Esophagus muscularis mucosa (tissue), 4 donors: Measurements from ENCODE around the gene DYNLL1. TPM values are rescaled to one million over a fixed set of nuclear protein-coding genes. Genes with fewer than 3 reads are reported as not detected.

Experiments used
- DNase-seq: peaks from one replicate; pipeline ENCODE4 v3.0.0-alpha.2; 2017; ENCODE audit errors: extremely low spot score
- H3K27ac ChIP-seq, 4 donors: fragments of 200-600 bp; sonication (generic); replicated peaks in 1 of 4; 1 replicate in 3 of 4; 2 replicates in 1 of 4; pipeline ENCODE4 v1.5.1; 2016 to 2019; ENCODE audit warnings: mild to moderate bottlenecking in 1 of 4
- H3K27me3 ChIP-seq, 4 donors: fragments of 200-600 bp; sonication (generic); one replicate each; pipeline versions ENCODE4 v1.5.1 to v1.6.0; 2016 to 2019
- H3K36me3 ChIP-seq, 4 donors: fragments of 200-600 bp; sonication (generic); one replicate each; pipeline ENCODE4 v1.5.1; 2016 to 2019
- H3K4me1 ChIP-seq, 4 donors: fragments of 200-600 bp; sonication (generic); one replicate each; pipeline ENCODE4 v1.5.1; 2016 to 2019
- H3K4me3 ChIP-seq, 4 donors: fragments of 200-600 bp; sonication (generic); 1 replicate in 2 of 4; 2 replicates in 2 of 4; pipeline ENCODE4 v1.5.1; 2016 to 2019; ENCODE audit warnings: mild to moderate bottlenecking in 4 of 4, moderate library complexity in 1 of 4
- H3K9me3 ChIP-seq, 4 donors: fragments of 200-600 bp; sonication (generic); 1 replicate in 3 of 4; 2 replicates in 1 of 4; pipeline ENCODE4 v1.5.1; 2016 to 2019
- CTCF ChIP-seq, 3 experiments: fragments of 200-600 bp in 2 of 3; fragments of 450-650 bp in 1 of 3; sonication (generic) in 2 of 3; IDR thresholded peaks; one replicate each; pipeline ENCODE4 v1.5.1; 2017 to 2019; ENCODE audit warnings: antibody characterized with exemption in 3 of 3, mild to moderate bottlenecking in 2 of 3, moderate library complexity in 1 of 3
- EP300 ChIP-seq: sonication (generic); formaldehyde crosslinking; IDR thresholded peaks from one replicate; pipeline ENCODE4 v1.6.1; 2017; ENCODE audit warnings: antibody characterized with exemption
- POLR2A ChIP-seq: fragments of 450-650 bp; IDR thresholded peaks from one replicate; pipeline ENCODE4 v1.6.1; 2017; ENCODE audit warnings: antibody characterized with exemption, moderate library complexity, mild to moderate bottlenecking, low read depth
- POLR2AphosphoS5 ChIP-seq, 2 donors: sonication (generic); formaldehyde crosslinking; IDR thresholded peaks; one replicate each; pipeline ENCODE4 v1.6.1; 2017; ENCODE audit warnings: antibody characterized with exemption in 2 of 2
- whole genome bisulfite sequencing: methylation state at CpG from one replicate; pipeline ENCODE4 v1.1.5; 2018; 5-methylcytosine and 5-hydroxymethylcytosine counted together
- intact Hi-C: fragments of 100-400 bp; cut with DNase I; formaldehyde crosslinking; loops from one replicate; pipeline ENCODE4 v1.15.1; 2023
- total RNA-seq, 4 donors: library from RNA; depleted of rRNA; stranded (reverse); fragments of >200 nt; gene quantifications; one replicate each; pipeline versions ENCODE4 v1.1.0 to v1.2.1, GENCODE V29; 2016

Gene DYNLL1
- total RNA-seq, 4 donors from 2014 or later = 229 to 289 (median 269) TPM

- peak; percentile 63 to 75 for TF ChIP-seq POLR2AphosphoS5 (IDR thresholded peaks at IDR 0.05)
- no peak for TF ChIP-seq CTCF (IDR thresholded peaks at IDR 0.05)
- TF ChIP-seq EP300 = no peak
- Histone ChIP-seq H3K4me1 (peaks cover 79 to 86% (median 83%) of the 10 kb centered on the region in 4 donors), H3K27ac (peak overlapping the region; percentile 96 to 98 (median 96)), H3K36me3 (peaks cover 0 to 24% (median 3%) of the 10 kb centered on the region in 4 donors), H3K4me3 (peak overlapping the region; percentile 80 to 97 (median 88)), H3K27me3 (no peaks in the 10 kb centered on the region), H3K9me3 (no peaks in the 10 kb centered on the region)
- intact Hi-C loops = loop anchor here (5.0 kb wide), 1 partner anchor 34 kb away; no protein-coding TSS in a partner anchor
- DNase-seq = no peak
- WGBS = 8% methylated on average over 6 of the region's 6 CpGs
Observed at GRCh38 chr12:120538281-120539156, 42.6 kb downstream of the DYNLL1 start.

GRCh38 chr12:120539303-120539702 is 43.4 kb downstream of the DYNLL1 start:
- H3K36me3 ChIP-seq = peaks cover 0 to 24% (median 3%) of the 10 kb centered on the region in 4 donors
- 50% methylated on average over 1 of the region's 1 CpG for WGBS
- DNase-seq = no peak
- H3K27ac ChIP-seq = peak overlapping the region; percentile 96 to 98 (median 96)
- intact Hi-C loops = loop anchor here (5.0 kb wide), 1 partner anchor 33 kb away; no protein-coding TSS in a partner anchor
- no peaks in the 10 kb centered on the region for H3K9me3 ChIP-seq
- H3K4me1 ChIP-seq = peaks cover 87 to 92% (median 90%) of the 10 kb centered on the region in 4 donors
- H3K4me3 ChIP-seq = peak overlapping the region; percentile 10 to 97 (median 82)
- TF ChIP-seq POLR2A = no peak
- no peak for TF ChIP-seq EP300
- no peak for TF ChIP-seq CTCF (IDR thresholded peaks at IDR 0.05)
- no peak for TF ChIP-seq POLR2AphosphoS5 (IDR thresholded peaks at IDR 0.05)
- no peaks in the 10 kb centered on the region for H3K27me3 ChIP-seq

- 13% methylated on average over 3 of the region's 3 CpGs for WGBS
- DNase-seq = no peak
- H3K4me1 ChIP-seq = peaks cover 94 to 100% (median 100%) of the 10 kb centered on the region in 4 donors
- TF ChIP-seq POLR2A (no peak), POLR2AphosphoS5 (IDR thresholded peaks at IDR 0.05) (peak in 1 of 2 donors; percentile 26)
- H3K27ac ChIP-seq = peak overlapping the region; percentile 96 to 98 (median 96)
- H3K9me3 ChIP-seq = no peaks in the 10 kb centered on the region
- peaks cover 0 to 24% (median 5%) of the 10 kb centered on the region in 4 donors for H3K36me3 ChIP-seq
- H3K4me3 ChIP-seq = no peak overlapping the region
- intact Hi-C loops = no loop called here
- no peaks in the 10 kb centered on the region for H3K27me3 ChIP-seq
Observed at GRCh38 chr12:120540445-120540844, 44.5 kb downstream of the DYNLL1 start.

- H3K4me3 ChIP-seq = no peak overlapping the region
- TF ChIP-seq POLR2A = no peak
- no peak for TF ChIP-seq EP300
- TF ChIP-seq POLR2AphosphoS5 (IDR thresholded peaks at IDR 0.05) = no peak
- no peak for TF ChIP-seq CTCF (IDR thresholded peaks at IDR 0.05)
- peak overlapping the region; percentile 96 to 98 (median 96) for H3K27ac ChIP-seq
- intact Hi-C loops = no loop called here
- H3K36me3 ChIP-seq = peaks cover 8 to 28% (median 17%) of the 10 kb centered on the region in 4 donors
- DNase-seq = no peak
- peaks cover 88 to 98% (median 95%) of the 10 kb centered on the region in 4 donors for H3K4me1 ChIP-seq
- H3K27me3 ChIP-seq = no peaks in the 10 kb centered on the region
- no peaks in the 10 kb centered on the region for H3K9me3 ChIP-seq
- WGBS = 99% methylated on average over 5 of the region's 5 CpGs
Observed at GRCh38 chr12:120542166-120542565, 46.3 kb downstream of the DYNLL1 start.

- H3K36me3 ChIP-seq = peaks cover 27 to 50% (median 38%) of the 10 kb centered on the region in 4 donors
- DNase-seq = no peak
- H3K9me3 ChIP-seq = no peaks in the 10 kb centered on the region
- peaks cover 88 to 97% (median 93%) of the 10 kb centered on the region in 4 donors for H3K4me1 ChIP-seq
- no peak overlapping the region for H3K4me3 ChIP-seq
- WGBS = 81% methylated on average over 3 of the region's 3 CpGs
- H3K27me3 ChIP-seq = no peaks in the 10 kb centered on the region
- peak overlapping the region; percentile 36 to 96 (median 68) for H3K27ac ChIP-seq
- intact Hi-C loops = no loop called here
- TF ChIP-seq EP300 (no peak), CTCF (IDR thresholded peaks at IDR 0.05) (no peak)
Observed at GRCh38 chr12:120544691-120545090, 48.8 kb downstream of the DYNLL1 start.
